ENCODE measurements around the gene FAM193A. TPM values are rescaled to one million over a fixed set of nuclear protein-coding genes. Genes with fewer than 3 reads are reported as not detected.
"Not testable (repeated sequence)": the region's sequence is repeated elsewhere in the genome, so short reads cannot be mapped to it uniquely, and the experiment has no call there.

FAM193A gene
- total RNA-seq, 1 donor from 2014 or later, result 17.1 TPM

DNA sequence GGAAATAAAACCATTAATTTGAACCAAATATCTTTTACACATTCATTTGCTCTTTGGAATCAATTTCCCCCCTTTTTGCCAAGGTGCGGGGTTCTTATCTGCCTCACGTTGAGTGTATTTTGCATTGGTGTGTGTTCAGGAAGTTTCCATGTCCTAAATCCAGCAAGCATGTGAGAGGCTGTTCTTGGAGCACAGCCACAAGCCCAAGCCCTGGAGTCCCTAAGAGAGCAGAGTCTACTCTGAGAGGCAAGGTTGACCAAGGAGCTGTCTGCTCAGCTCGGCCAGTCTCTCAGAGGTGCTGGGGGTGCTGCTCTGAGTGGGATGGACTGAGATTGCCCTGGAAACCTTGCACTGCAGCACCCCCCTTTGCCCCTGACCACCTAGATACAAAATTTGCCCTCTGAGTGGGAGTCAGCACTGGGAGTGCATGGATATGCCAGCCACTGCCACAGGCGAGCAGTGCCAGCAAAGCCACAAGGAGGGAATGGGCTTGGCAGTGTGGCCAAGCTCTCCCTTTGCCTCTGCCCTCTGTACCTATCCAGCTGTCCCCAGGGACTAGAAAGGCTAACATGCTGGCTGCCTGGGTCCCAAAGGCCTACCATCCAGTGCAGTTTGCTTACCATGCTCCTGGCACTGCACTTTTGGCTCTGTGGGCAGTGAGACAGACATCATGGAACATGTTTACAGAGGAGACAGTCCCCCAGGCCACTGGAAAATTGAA, 20.5 kb upstream of the FAM193A start:
- FAIRE-seq (no peak), DNase-seq (ENCODE audit: low spot score in 2 of 2) (no peak)

DNA sequence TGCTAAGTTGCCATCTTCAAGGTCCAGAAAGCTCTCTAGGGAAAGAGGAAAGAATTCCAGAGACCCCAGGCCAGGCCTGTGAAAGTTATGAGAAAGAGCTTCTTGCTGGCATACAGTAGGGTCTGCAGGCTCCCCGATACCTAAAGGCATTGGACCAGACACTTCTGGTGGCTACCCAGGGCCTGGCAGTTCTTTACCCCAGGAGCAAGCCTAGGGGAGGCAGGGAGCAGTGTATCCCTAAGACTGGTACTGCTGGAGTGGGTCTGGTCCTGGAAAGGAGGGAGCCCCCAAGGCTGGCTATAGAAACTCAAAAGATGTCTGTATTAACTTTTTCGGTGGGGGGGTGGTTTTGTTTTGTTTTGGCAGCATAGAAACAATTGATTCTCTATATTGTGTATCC, 19.8 kb upstream of the FAM193A start:
- FAIRE-seq (no peak), DNase-seq (ENCODE audit: low spot score in 2 of 2) (no peak)

DNA sequence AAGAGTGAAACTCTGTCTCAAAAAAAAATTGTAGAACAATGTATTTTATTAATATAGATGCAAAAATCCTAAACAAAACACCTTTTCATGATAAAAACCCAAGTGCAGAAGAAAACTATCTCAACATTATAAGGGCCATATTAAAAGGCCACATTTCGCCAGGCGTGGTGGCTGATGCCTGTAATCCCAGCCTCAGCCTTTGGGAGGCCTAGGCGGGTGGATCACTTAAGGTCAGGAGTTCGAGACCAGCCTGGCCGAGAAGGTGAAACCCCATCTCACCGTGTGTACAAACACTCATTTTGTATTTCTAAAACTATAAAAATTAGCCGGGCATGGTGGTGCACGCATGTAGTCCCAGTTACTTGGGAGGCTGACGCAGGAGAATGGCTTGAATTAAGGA, 9.9 kb upstream of the FAM193A start:
- no peak for DNase-seq (ENCODE audit: low spot score in 2 of 2)
- no peak for FAIRE-seq

DNA sequence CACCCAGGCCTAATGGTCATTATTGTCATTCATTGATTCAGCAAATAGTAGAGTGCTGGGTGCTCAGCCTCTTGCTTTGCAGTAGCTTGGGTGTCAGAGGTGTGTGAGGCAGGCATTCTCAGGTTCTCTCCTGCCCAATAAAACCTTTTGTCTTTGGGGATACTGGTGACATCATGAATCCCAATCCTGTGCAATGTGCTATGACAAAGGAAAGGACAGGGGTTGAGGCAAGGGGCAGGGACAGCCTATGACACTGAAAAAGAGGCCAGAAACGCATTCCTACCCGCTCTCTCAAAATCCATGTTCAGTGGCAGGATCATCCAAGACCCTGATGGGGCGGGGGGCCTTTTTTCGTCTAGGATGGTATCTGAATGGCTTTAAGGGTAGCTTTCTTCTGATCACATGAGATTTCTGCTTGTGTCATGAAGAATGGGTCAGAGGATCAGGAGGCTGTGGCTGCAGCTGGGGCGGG, 1.5 kb upstream of the FAM193A start:
- DNase-seq (ENCODE audit: low spot score in 2 of 2) (no peak), FAIRE-seq (no peak)

DNA sequence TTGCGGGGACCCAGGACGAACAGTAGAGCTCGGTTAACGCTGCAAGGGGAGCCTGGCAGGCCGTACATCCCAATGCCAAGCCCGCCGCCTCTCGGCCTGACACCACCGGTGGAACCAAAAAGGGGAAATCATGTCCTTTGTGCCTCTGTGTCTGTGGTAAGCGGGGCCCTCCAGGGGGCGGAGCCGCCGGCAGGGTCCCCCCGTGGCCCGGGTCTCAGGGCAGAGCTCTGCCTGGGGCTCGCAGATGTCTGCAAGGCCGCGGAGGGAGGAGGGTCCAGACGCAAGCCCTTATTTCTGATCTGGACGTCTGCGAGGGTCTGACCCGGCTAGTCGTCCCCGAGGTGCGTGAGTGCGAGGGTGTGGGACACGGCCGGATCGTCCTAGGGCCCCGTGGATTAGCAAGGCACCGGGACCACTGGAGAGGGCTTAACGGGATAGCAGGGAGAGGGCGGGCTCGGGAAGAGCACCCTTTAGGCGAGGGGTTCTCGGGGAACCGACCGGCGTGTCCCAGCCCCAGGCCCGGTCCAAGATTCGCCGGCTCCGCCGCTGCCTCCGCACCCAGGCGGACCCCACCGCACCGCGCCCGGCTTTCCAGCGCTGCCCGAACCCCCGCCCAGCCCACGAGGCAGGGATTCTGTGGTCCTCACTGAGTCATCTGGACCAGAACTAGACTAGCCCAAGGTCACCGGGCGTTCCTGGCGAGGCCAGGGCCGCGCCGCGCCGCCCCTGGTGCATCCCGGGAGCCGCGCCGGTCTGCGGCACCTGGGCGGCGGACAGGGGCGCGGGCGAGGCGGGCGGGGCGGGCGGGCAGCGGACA, 863 bp upstream of the FAM193A start:
- FAIRE-seq (no peak), DNase-seq (ENCODE audit: low spot score in 2 of 2) (peak; percentile 16 to 34)

DNA sequence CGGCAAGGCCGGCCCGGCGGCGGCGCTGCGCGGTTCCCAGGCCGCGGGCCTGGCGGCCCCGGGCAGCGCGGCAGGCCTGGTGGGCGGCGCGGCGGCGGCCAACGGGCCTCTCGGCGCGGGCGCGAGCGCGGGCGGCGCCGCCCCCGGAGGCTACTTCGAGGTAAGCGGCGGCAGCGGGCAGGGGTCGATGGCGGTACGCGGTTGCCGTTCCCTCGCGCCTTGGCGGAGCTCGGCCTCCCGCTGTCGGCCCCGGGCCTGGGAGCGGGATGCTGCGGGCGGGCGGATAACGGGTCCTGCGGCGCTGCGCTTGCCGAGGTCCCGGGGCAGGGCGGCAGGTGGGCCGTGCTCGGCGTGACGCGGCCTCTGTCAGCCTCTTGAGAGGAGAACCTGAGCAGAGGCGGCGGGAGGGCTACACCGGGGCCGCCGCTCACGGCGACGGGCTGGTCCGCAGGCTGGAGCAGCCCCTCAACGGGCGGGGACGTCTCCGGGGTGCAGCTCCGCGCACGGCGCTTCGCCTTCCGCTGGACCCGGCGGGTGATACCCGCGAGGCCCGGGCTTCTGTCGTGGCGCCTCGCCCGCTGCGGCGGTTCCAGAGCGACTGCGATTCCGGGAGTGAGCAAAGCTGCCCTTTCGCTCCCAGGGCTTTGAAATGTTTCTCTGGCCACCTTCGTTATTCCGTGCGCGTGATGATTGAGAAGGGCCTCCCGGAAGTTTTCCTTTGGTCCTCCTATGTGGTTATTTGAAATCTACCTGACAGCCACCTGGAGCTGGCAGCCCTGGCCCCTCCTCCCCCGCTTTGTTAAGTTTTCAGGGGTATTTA, 774 bp downstream of the FAM193A start:
- peak in 1 of 2 donors; percentile 22 for DNase-seq (ENCODE audit: low spot score in 2 of 2)
- no peak for FAIRE-seq

DNA sequence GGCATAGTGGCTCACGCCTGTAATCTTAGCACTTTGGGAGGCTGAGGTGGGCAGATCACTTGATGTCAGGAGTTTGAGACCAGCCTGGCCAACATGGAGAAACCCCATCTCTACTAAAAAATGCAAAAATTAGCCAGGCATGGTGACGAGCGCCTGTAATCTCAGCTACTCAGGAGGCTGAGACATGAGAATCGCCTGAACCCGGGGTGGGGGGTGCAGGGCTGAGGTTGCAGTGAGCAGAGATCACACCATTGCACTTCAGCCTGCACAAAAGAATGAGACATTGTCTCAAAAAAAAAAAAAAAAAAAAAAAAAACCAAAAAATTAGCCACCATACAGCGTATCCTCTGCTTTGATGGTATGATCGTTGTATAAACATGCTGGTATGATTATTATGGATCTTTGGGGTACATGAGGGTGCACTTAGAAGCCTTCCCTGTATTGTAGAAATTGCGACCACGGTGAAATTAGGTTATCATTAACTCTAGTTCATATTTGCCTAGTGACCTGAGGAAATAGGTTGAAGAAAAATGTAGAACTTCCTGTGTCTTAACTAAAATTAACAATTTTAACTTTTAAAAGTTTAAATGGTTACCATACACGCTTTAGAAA, 7.2 kb downstream of the FAM193A start:
- FAIRE-seq, result not testable (repeated sequence)

DNA sequence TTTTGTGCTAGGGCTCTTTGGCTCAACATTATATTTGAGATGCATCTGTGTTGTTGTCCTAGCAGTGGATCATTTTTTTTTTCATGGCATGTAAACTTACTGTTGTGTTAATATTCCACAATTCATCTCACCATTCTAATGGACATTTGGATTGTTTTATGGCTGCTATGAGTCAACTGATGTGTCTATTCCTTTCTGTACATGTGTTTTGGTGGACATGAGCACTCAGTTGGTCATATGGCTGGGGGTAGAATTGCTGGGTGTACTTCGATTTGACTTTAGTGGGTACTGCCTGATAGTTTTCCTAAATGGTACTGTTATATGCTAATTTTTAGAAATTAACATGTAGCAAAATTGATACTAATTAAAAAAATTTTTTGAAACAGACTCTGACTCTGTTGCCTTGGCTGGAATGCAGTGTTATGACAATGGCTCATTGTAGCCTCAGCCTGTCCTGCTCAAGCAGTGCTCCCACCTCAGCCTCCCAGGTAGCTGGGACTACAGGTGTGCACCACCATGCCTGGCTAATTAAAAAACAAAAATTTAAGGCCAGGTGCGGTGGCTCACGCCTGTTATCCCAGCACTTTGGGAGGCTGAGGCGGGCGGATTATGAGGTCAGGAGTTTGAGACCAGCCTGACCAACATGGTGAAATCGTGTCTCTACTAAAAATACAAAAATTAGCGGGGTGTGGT, 9.0 kb downstream of the FAM193A start:
- FAIRE-seq (no peak), DNase-seq (ENCODE audit: low spot score in 2 of 2) (no peak)

More for the DNA sequence above, 7.2 kb downstream of the FAM193A start:
- not testable (repeated sequence) for DNase-seq (ENCODE audit: low spot score in 2 of 2)

DNA sequence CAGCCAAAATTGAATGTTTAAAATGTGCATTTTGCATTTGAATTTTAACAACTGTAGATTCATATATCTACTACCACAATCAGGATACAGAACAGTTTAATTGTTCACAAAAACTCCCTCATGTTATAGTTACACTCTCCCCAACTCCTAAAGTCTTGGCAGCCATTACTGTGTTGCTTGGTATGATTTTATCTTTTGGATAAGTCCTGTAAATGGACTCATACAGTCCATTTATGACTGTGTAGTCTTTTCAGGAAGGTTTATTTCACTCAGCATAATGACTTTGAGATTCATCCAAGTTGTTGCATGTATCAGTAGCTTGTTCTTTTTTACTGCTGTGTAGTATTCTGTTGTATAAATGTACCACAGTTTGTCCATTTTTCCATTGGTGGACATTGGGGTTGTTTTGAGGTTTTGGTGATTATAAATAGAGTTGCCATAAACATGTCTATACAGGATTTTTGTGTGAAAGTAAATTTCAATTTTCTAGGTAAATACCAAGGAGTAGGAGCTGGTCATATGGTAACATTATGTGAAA, 9.9 kb downstream of the FAM193A start:
- FAIRE-seq, result no peak

DNA sequence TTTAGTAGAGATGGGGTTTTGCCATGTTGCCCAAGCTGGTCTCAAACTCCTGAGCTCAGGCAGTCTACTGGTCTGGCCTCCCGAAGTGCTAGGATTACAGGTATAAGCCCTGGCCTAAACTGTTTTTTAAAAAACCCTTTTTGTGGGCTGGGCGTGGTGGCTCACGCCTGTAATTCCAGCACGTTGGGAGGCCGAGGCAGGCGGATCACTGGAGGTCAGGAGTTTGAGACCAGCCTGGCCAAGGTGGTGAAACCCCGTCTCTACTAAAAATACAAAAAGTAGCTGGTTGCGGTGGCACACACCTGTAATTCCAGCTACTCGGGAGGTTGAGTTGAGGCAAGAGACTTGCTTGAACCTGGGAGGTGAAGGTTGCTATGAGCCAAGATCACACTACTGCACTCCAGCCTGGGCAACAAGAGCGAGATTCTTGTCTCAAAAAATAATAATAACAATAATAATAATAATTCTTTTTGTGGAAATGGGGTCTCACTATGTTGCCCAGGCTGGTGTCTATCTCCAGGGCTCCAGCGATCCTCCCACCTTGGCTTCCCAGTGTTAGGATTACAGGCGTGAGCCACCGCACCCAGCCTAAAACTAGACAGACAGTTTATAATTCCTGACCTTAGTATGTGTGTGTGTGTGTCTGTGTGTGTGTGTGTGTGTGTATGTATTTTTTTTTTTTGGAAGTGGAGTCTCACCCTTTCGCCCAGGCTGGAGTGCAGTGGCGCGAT, 10.7 kb downstream of the FAM193A start:
- not testable (repeated sequence) for FAIRE-seq; DNase-seq (ENCODE audit: low spot score in 2 of 2)

More for the DNA sequence above, 9.9 kb downstream of the FAM193A start:
- no peak for DNase-seq (ENCODE audit: low spot score in 2 of 2)

DNA sequence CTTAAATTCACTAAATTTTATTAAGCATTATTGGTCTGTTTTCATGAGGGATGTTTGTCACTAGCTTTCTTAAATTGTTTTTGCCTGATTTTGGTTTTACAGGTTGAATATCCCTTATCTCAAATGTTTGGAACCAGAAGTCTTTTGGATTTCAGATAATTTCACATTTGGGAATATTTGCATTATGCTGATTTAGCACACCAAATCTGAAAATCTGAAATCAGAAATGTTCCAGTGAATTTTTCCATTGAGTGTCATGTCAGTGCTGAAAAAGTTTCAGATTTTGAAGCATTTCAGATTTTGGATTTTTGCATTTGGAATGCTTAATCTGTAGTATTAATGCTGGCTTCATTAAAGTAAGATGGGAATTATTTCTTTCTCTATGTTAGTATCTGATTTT, 14.7 kb downstream of the FAM193A start:
- FAIRE-seq (no peak), DNase-seq (ENCODE audit: low spot score in 2 of 2) (no peak)

DNA sequence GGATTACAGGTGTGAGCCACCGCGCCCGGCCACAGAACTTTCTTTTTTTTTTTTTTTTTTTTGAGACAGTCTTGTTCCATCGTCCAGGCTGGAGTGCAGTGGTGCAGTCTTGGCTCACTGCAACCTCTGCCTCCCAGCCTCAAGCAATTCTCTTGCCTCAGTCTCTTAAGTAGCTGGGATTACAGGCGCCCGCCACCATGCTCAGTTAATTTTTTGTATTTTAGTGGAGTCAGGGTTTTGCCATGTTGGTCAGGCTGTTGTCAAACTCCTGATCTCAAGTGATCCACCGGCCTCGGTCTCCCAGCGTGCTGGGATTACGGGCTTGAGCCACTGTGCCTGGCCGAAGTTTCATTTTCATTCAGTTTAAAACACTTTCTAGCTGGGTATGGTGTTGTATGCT, 16.4 kb downstream of the FAM193A start:
- no peak for DNase-seq (ENCODE audit: low spot score in 2 of 2)
- no peak for FAIRE-seq

DNA sequence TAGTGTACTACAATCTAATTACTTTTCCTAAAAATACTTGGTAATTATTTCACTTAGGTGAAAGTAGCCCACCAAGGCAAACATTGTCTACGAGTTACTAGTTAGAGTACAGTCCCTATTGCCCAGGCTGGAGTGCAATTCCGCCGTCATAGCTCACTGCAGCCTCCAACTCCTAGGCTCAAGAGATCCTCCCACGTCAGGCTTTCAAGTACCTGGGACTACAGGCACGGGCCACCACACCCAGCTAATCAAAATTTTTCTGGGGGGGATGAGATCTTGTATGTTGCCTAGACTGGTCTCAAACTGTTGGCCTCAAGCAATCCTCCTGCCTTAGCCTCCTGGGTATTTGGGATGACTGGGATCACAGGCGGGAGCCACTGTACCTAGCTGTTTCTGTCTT, 21.9 kb downstream of the FAM193A start:
- no peak for FAIRE-seq
- DNase-seq (ENCODE audit: low spot score in 2 of 2), result no peak

DNA sequence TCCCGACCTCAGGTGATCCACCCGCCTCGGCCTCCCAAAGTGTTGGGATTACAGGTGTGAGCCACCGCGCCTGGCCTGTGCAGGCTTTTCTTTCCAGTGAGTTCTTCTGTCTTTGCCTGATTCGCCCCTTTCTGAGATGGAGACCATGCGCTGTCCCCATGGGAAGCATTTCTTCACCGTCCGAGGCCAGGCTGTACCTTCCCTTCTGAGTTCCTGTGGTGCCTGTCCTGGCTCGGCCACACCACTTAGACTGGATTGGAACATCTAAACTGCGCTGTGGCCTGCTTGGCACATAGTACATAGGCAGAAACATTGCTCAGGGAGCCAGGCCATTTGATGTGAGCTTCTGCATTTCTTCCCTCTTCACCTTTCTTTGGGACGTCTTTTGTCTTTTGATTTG, 23.7 kb downstream of the FAM193A start:
- FAIRE-seq (no peak), DNase-seq (ENCODE audit: low spot score in 2 of 2) (no peak)

DNA sequence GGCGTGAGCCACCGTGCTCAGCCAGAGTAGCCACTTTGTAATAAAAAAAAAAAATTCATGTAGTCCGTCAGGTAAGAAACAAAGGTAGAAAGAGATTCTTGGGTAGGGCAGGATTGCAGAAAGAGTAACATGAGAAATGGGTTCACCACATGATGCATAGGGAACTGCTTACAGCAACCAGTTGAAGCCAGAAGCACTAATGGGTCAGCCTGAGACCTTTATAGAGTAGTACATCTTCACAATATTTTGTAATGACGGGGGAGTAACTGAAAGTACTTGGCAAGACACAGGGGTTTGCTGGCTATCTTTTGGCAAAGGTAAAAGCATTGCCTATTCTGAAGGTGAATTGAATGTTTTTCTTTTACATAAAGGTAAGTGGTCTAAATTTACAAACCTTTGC, 29.1 kb downstream of the FAM193A start:
- DNase-seq (ENCODE audit: low spot score in 2 of 2), result no peak
- FAIRE-seq, result no peak

DNA sequence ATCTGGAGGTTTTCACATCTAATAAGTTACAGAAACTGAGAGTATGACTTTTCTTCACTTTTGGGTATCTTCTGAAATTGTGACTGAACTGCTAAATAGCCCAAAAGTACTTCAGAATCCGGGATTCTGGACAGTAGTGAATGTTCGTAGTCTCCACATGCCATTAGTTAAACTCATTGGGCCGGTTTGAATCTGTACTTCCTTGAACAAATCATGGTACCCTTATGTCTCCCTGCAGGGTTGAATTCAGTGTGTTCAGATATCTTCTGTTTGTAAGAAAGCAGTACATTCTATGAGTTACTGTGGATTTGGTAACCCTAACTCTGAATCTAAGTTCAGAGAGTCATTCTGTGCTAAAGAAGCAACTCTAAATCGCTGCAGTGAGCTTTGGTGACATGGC, 33.6 kb downstream of the FAM193A start:
- no peak for DNase-seq (ENCODE audit: low spot score in 2 of 2)
- FAIRE-seq, result no peak

DNA sequence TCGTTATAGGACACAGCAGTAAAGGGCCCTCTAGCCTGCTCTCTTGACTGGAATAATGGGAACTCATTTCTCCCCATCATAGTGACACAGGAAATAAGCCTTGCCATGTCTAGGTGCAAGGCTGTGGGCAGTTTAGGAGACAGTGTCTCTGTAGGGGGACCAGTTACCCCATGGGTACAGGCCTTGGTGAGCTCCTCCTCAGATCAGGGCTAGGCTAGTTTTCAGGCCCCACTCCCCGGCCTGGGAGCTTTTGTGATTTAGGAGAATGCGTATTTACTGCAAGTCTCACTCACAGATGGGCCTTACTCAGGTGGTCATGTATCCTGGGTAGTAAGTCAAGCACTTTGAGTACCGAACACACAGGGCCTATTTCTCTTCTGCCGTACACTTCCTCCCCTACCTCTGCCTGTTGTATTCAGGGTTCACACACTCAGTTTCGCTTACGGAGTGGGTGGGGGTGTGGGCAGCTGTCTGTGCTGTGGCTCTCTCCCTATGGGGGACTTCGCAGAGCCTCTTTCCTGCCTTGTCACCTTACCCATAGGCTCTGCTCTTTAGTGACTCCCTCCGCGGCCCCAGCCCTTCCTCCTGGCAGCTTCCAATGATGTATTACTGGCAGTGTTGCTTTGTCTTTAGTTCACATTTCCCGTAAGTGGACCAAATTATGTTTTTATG, 34.2 kb downstream of the FAM193A start:
- DNase-seq (ENCODE audit: low spot score in 2 of 2) (no peak), FAIRE-seq (no peak)

DNA sequence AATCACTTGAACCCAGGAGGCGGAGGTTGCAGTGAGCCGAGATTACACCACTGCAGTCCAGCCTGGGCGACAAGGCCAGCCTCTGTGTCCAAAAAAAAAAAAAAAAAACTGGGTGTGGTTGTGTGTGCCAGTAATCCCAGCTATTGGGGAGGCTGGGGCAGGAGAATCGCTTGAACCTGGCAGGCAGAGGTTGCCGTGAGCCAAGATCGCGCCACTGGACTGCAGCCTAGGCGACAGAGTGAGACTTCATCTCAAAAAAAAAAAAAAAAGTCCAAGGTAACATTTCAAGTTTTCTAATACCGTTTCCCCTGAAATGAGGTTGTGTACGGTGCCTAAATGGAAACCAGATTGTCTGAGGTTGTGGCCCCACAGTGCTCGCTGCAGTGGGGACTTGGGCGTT, 35.6 kb downstream of the FAM193A start:
- DNase-seq (ENCODE audit: low spot score in 2 of 2) (no peak), FAIRE-seq (no peak)

All from frontal cortex (tissue), 4 donors.